GM18868 (cell line): Measurements from ENCODE around the gene GRM5.
A peak's percentile ranks its signal among the peaks of the same experiment; 100 is the strongest.
"Not testable (repeated sequence)": the region's sequence is repeated elsewhere in the genome, so short reads cannot be mapped to it uniquely, and the experiment has no call there.

ENCODE experiments used
- ATAC-seq: cut with Tn5 transposase; IDR thresholded peaks from one replicate; pipeline ENCODE4 v1.9.1; 2021; ENCODE audit warnings: mild to moderate bottlenecking, moderate library complexity; ENCODE audit not compliant: unreplicated experiment

Gene GRM5

GRCh38 chr11:88843766-88844426 lies 221.9 kb downstream of the GRM5 start:
- not testable (repeated sequence) for ATAC-seq

- not testable (repeated sequence) for ATAC-seq
Measured at GRCh38 chr11:88838139-88838538, 227.6 kb downstream of the GRM5 start.

GRCh38 chr11:88835709-88836108 lies 230.1 kb downstream of the GRM5 start:
- ATAC-seq, result not testable (repeated sequence)

- ATAC-seq, result no peak
Measured at GRCh38 chr11:88831303-88831890, 234.4 kb downstream of the GRM5 start.

- no peak for ATAC-seq
Measured at GRCh38 chr11:88827018-88827676, 238.6 kb downstream of the GRM5 start.

GRCh38 chr11:88819616-88820015 lies 246.2 kb downstream of the GRM5 start:
- ATAC-seq, result no peak

- ATAC-seq, result no peak
Measured at GRCh38 chr11:88818978-88819377, 246.8 kb downstream of the GRM5 start.

- ATAC-seq, result no peak
Measured at GRCh38 chr11:88815505-88815904, 250.3 kb downstream of the GRM5 start.

- peak; percentile 45 for ATAC-seq
Measured at GRCh38 chr11:88814076-88814475, 251.7 kb downstream of the GRM5 start.

GRCh38 chr11:88813233-88813915 lies 252.4 kb downstream of the GRM5 start:
- peak; percentile 90 for ATAC-seq

- no peak for ATAC-seq
Measured at GRCh38 chr11:88810420-88811097, 255.2 kb downstream of the GRM5 start.

- ATAC-seq, result no peak
Measured at GRCh38 chr11:88809126-88809525, 256.7 kb downstream of the GRM5 start.

- peak; percentile 63 for ATAC-seq
Measured at GRCh38 chr11:88807349-88807748, 258.4 kb downstream of the GRM5 start.

- ATAC-seq, result peak; percentile 49
Measured at GRCh38 chr11:88806410-88806809, 259.4 kb downstream of the GRM5 start.

GRCh38 chr11:88801484-88802123 lies 264.2 kb downstream of the GRM5 start:
- ATAC-seq, result no peak

- ATAC-seq, result no peak
Measured at GRCh38 chr11:88799771-88800500, 265.8 kb downstream of the GRM5 start.

- ATAC-seq, result no peak
Measured at GRCh38 chr11:88790182-88790581, 275.6 kb downstream of the GRM5 start.

GRCh38 chr11:88779577-88779976 lies 286.2 kb downstream of the GRM5 start:
- ATAC-seq, result no peak

GRCh38 chr11:88770475-88771079 lies 295.2 kb downstream of the GRM5 start:
- no peak for ATAC-seq
